ENCODE results near the gene KIF25.

Gene KIF25

GRCh38 chr6:167985911-167986595 lies 11.4 kb upstream of the KIF25 start:
- H3K27ac ChIP-seq (ENCODE audit: low read depth, low read length): no peak overlapping the region
- no peaks in the 10 kb centered on the region for H3K27me3 ChIP-seq (ENCODE audit: control insufficient read depth, insufficient read depth, low read length)
- H3K4me3 ChIP-seq (ENCODE audit: low read depth, low read length): no peak overlapping the region

DNA sequence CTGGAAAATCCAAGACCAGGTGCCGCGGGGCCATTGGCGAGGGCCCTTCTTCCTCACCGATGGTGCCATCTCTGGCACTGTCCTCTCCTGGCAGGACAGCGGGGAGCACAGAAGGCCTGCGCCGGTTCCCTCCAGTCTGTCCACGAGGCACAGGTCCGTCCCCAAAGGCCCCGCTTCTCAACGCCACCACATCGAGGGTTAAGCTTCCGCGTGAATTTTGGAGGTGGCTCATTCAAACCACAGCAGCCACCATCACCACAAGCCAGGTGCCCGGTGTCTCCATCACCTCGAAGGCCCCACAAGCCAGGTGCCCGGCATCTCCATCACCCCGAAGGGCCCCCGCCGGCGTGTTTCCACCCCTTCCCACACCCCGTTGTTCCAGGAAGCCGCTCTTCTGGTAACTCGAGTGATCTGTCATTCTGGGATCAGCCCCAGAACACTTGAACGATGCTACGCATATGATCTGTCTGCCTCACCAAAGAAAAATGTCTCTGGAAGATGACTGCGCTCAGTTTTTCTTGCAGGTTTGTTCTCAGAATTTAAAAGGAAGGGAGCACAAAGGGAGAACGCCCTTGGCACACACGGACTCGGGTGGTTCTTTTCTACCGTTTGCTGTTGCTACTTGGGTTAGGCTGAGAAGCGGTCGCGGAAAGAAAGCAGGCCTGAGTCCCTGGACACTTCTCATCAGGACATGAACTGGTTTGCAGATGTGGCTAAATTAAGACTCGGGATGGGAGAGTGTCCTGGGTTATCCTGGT lies 9.9 kb upstream of the KIF25 start:
- no peak overlapping the region for H3K27ac ChIP-seq (ENCODE audit: low read depth, low read length)
- H3K4me1 ChIP-seq (ENCODE audit: control insufficient read depth, insufficient read depth, low read length): no peaks in the 10 kb centered on the region
- H3K36me3 ChIP-seq (ENCODE audit: control insufficient read depth, insufficient read depth, low read length): no peaks in the 10 kb centered on the region
- H3K27me3 ChIP-seq (ENCODE audit: control insufficient read depth, insufficient read depth, low read length): no peaks in the 10 kb centered on the region
- peaks cover 15% of the 10 kb centered on the region for H3K9me3 ChIP-seq (ENCODE audit: control insufficient read depth, insufficient read depth, low read depth, low read length)
- H3K9ac ChIP-seq (ENCODE audit: low read length): no peak overlapping the region
- no peak overlapping the region for H3K4me3 ChIP-seq (ENCODE audit: low read depth, low read length)

More at GRCh38 chr6:167985911-167986595, 11.4 kb upstream of the KIF25 start:
- no peaks in the 10 kb centered on the region for H3K36me3 ChIP-seq (ENCODE audit: control insufficient read depth, insufficient read depth, low read length)
- H3K9ac ChIP-seq (ENCODE audit: low read length): no peak overlapping the region
- no peaks in the 10 kb centered on the region for H3K4me1 ChIP-seq (ENCODE audit: control insufficient read depth, insufficient read depth, low read length)
- H3K9me3 ChIP-seq (ENCODE audit: control insufficient read depth, insufficient read depth, low read depth, low read length): peaks cover 18% of the 10 kb centered on the region

GRCh38 chr6:167988154-167988495 lies 9.3 kb upstream of the KIF25 start:
- Histone ChIP-seq H3K9me3 (ENCODE audit: control insufficient read depth, insufficient read depth, low read depth, low read length) (peaks cover 15% of the 10 kb centered on the region), H3K27me3 (ENCODE audit: control insufficient read depth, insufficient read depth, low read length) (no peaks in the 10 kb centered on the region), H3K4me1 (ENCODE audit: control insufficient read depth, insufficient read depth, low read length) (no peaks in the 10 kb centered on the region), H3K4me3 (ENCODE audit: low read depth, low read length) (no peak overlapping the region), H3K9ac (ENCODE audit: low read length) (no peak overlapping the region), H3K36me3 (ENCODE audit: control insufficient read depth, insufficient read depth, low read length) (no peaks in the 10 kb centered on the region), H3K27ac (ENCODE audit: low read depth, low read length) (no peak overlapping the region)

- Histone ChIP-seq H3K9me3 (ENCODE audit: control insufficient read depth, insufficient read depth, low read depth, low read length) (peaks cover 15% of the 10 kb centered on the region), H3K27me3 (ENCODE audit: control insufficient read depth, insufficient read depth, low read length) (no peaks in the 10 kb centered on the region), H3K9ac (ENCODE audit: low read length) (no peak overlapping the region), H3K27ac (ENCODE audit: low read depth, low read length) (no peak overlapping the region), H3K4me3 (ENCODE audit: low read depth, low read length) (no peak overlapping the region), H3K36me3 (ENCODE audit: control insufficient read depth, insufficient read depth, low read length) (no peaks in the 10 kb centered on the region), H3K4me1 (ENCODE audit: control insufficient read depth, insufficient read depth, low read length) (no peaks in the 10 kb centered on the region)
Observed at GRCh38 chr6:167988945-167989841, 8.3 kb upstream of the KIF25 start.

DNA sequence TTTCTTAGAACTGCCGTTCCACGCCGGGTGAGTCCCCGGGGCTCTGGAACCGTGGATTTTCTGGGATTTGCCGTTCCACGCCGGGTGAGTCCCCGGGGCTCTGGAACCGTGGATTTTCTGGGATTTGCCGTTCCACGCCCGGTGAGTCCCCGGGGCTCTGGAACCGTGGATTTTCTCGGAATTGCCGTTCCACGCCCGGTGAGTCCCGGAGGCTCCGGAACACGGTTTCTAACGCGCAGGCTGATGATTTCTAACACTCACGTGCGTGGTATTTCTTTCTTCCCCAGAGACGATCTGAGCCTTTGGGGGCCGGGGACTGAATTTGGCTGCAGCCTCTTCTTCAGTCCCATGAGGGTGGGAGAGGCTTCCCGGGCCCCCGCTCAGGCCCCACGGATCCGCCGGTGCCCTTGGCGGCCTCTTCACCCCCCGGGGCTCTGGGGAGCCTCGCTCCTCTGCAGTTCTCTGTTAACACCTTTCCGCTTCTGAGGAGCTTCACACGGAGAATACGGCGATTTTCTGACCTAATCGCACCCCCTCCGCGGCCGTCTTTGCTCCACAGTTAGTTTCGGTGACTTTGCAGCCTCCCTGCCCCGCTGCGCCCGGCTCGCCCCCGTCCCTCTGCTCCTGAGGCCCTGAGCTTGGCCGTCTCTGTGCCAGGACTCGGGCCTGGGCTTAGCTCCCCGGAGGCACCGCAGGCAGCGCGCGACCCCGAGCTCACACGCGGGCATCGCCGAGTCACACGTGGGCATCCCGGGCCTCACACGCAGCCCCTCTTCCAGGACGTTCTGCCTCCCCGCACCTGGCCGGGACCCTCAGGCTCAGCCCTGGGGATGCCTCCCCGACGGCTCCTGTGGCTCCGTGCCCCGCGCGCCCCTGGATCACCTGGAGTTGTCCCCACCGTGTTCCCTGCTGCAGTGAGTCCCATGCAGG lies 7.2 kb upstream of the KIF25 start:
- Histone ChIP-seq H3K27ac (ENCODE audit: low read depth, low read length) (no peak overlapping the region), H3K27me3 (ENCODE audit: control insufficient read depth, insufficient read depth, low read length) (no peaks in the 10 kb centered on the region), H3K9ac (ENCODE audit: low read length) (no peak overlapping the region), H3K36me3 (ENCODE audit: control insufficient read depth, insufficient read depth, low read length) (no peaks in the 10 kb centered on the region), H3K9me3 (ENCODE audit: control insufficient read depth, insufficient read depth, low read depth, low read length) (peaks cover 5% of the 10 kb centered on the region; the same call in 1 of the 2 replicates), H3K4me3 (ENCODE audit: low read depth, low read length) (no peak overlapping the region), H3K4me1 (ENCODE audit: control insufficient read depth, insufficient read depth, low read length) (no peaks in the 10 kb centered on the region)

DNA sequence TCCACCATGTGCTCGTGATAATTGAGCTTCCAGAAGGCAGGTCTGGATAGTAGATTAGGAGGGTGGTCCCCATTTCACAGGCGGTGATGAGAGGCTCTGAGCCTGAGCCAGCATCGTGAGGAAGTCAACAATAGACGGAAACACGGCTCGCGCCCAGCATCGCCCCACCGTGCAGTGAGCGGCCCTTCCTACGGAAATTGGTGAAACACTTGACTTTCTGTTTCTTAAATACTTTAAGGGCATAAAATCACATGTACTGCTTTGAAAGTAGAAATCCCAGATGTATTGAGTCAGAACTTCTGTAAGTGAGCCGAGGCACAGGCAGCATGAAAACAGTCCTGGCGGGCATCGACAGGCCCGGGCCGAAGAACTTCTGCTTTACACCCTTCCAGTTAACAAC lies 4.3 kb upstream of the KIF25 start:
- Histone ChIP-seq H3K27me3 (ENCODE audit: control insufficient read depth, insufficient read depth, low read length) (no peaks in the 10 kb centered on the region), H3K4me1 (ENCODE audit: control insufficient read depth, insufficient read depth, low read length) (peaks cover 10% of the 10 kb centered on the region; the same call in 1 of the 2 replicates), H3K36me3 (ENCODE audit: control insufficient read depth, insufficient read depth, low read length) (no peaks in the 10 kb centered on the region), H3K4me3 (ENCODE audit: low read depth, low read length) (no peak overlapping the region), H3K9me3 (ENCODE audit: control insufficient read depth, insufficient read depth, low read depth, low read length) (peaks cover 4% of the 10 kb centered on the region; the same call in 1 of the 2 replicates), H3K9ac (ENCODE audit: low read length) (no peak overlapping the region), H3K27ac (ENCODE audit: low read depth, low read length) (no peak overlapping the region)

DNA sequence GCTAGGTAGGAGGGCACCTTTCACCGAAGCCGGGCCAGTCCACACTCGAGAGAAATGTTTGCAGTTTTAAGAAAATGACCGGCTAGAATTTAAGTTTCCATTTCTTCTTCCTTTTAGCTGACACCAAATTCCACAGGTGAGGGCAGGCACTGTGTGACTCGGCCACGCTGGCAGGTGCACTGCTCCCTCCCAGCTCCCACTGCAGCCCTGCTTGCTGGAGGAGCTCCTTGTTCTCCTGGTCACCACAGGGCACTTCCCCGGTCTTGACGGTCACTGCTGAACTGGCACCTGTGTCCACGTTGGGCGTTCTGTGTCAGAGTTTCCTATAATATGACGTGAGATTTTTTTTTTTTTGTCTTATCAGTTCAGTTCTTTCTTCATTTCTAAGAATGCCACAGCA lies 3.6 kb upstream of the KIF25 start:
- peaks cover 4% of the 10 kb centered on the region; the same call in 1 of the 2 replicates for H3K9me3 ChIP-seq (ENCODE audit: control insufficient read depth, insufficient read depth, low read depth, low read length)
- no peaks in the 10 kb centered on the region for H3K36me3 ChIP-seq (ENCODE audit: control insufficient read depth, insufficient read depth, low read length)
- H3K9ac ChIP-seq (ENCODE audit: low read length): no peak overlapping the region
- no peaks in the 10 kb centered on the region for H3K27me3 ChIP-seq (ENCODE audit: control insufficient read depth, insufficient read depth, low read length)
- H3K4me1 ChIP-seq (ENCODE audit: control insufficient read depth, insufficient read depth, low read length): peaks cover 10% of the 10 kb centered on the region; the same call in 1 of the 2 replicates
- H3K27ac ChIP-seq (ENCODE audit: low read depth, low read length): no peak overlapping the region
- H3K4me3 ChIP-seq (ENCODE audit: low read depth, low read length): no peak overlapping the region

DNA sequence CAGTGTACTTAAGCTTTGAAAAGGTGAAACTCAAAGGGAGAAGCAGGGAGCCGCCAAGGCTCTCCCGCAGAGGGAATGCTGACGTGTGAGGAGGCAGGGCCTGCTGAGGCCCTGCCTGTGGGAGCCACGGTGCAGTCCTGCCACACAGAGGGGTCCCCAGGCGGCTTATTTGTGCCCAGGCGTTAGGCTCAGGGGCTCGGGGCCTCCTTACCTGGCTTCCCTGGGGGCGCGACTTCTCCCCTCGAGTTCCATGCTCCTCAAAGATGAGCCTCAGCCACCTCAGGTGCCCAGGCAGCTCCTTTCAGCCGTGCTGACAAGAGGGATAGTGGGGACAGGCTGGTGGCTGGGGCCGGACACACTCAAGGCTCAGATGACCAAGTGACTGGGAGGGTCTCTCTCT lies 2.2 kb upstream of the KIF25 start:
- no peak overlapping the region for H3K9ac ChIP-seq (ENCODE audit: low read length)
- H3K27ac ChIP-seq (ENCODE audit: low read depth, low read length): no peak overlapping the region
- H3K4me3 ChIP-seq (ENCODE audit: low read depth, low read length): no peak overlapping the region
- H3K9me3 ChIP-seq (ENCODE audit: control insufficient read depth, insufficient read depth, low read depth, low read length): peaks cover 4% of the 10 kb centered on the region; the same call in 1 of the 2 replicates
- peaks cover 10% of the 10 kb centered on the region; the same call in 1 of the 2 replicates for H3K4me1 ChIP-seq (ENCODE audit: control insufficient read depth, insufficient read depth, low read length)
- H3K36me3 ChIP-seq (ENCODE audit: control insufficient read depth, insufficient read depth, low read length): no peaks in the 10 kb centered on the region
- H3K27me3 ChIP-seq (ENCODE audit: control insufficient read depth, insufficient read depth, low read length): no peaks in the 10 kb centered on the region

- H3K4me3 ChIP-seq (ENCODE audit: low read depth, low read length): no peak overlapping the region
- no peak overlapping the region for H3K9ac ChIP-seq (ENCODE audit: low read length)
- H3K36me3 ChIP-seq (ENCODE audit: control insufficient read depth, insufficient read depth, low read length): no peaks in the 10 kb centered on the region
- peaks cover 10% of the 10 kb centered on the region; the same call in 1 of the 2 replicates for H3K4me1 ChIP-seq (ENCODE audit: control insufficient read depth, insufficient read depth, low read length)
- H3K27ac ChIP-seq (ENCODE audit: low read depth, low read length): no peak overlapping the region
- H3K27me3 ChIP-seq (ENCODE audit: control insufficient read depth, insufficient read depth, low read length): no peaks in the 10 kb centered on the region
- peaks cover 4% of the 10 kb centered on the region; the same call in 1 of the 2 replicates for H3K9me3 ChIP-seq (ENCODE audit: control insufficient read depth, insufficient read depth, low read depth, low read length)
Observed at GRCh38 chr6:167995731-167996151, 1.7 kb upstream of the KIF25 start.

Data from HUES6 (cell line).